HepG2 (cell line): ENCODE results near the gene RPL41. TPM values are rescaled to one million over a fixed set of nuclear protein-coding genes. Genes with fewer than 3 reads are reported as not detected.

Source experiments
- ARHGAP35 ChIP-seq: sonication (generic); formaldehyde crosslinking; IDR thresholded peaks from 2 replicates; pipeline ENCODE4 v1.9.0; 2022; ENCODE audit warnings: mild to moderate bottlenecking, inconsistent platforms, moderate library complexity, missing genetic modification reagents, borderline replicate concordance
- ARNT ChIP-seq: fragments of 450-650 bp; IDR thresholded peaks from 2 replicates; pipeline ENCODE4 v1.6.1; 2017
- GLMP ChIP-seq: sonication (generic); formaldehyde crosslinking; IDR thresholded peaks from 2 replicates; pipeline ENCODE4 v1.9.0; 2021; ENCODE audit warnings: missing genetic modification reagents, mild to moderate bottlenecking, borderline replicate concordance
- KAT7 ChIP-seq: IDR thresholded peaks from 2 replicates; pipeline ENCODE4 v1.6.1; 2018; ENCODE audit warnings: borderline replicate concordance, missing compliant biosample characterization
- NAIF1 ChIP-seq: sonication (generic); formaldehyde crosslinking; IDR thresholded peaks from 2 replicates; pipeline ENCODE4 v1.5.0; 2020; ENCODE audit warnings: mild to moderate bottlenecking, missing genetic modification reagents, borderline replicate concordance
- NR2C2 ChIP-seq: sonication (generic); formaldehyde crosslinking; IDR thresholded peaks from 2 replicates; pipeline ENCODE4 v1.4.0; 2020; ENCODE audit warnings: missing genetic modification reagents, mild to moderate bottlenecking, moderate library complexity, borderline replicate concordance
- PRPF4 ChIP-seq: fragments of 200-400 bp; formaldehyde crosslinking; IDR thresholded peaks from 2 replicates; pipeline ENCODE4 v1.6.1; 2016; ENCODE audit warnings: low read length, low read depth; ENCODE audit not compliant: poor library complexity, severe bottlenecking
- SMAD3 ChIP-seq: sonication (generic); formaldehyde crosslinking; IDR thresholded peaks from 2 replicates; pipeline ENCODE4 v1.4.0; 2020; ENCODE audit warnings: missing genetic modification reagents
- SNAPC4 ChIP-seq: sonication (generic); formaldehyde crosslinking; IDR thresholded peaks from 2 replicates; pipeline ENCODE4 v1.4.0; 2020; ENCODE audit warnings: mild to moderate bottlenecking, missing genetic modification reagents
- YEATS4 ChIP-seq: sonication (generic); formaldehyde crosslinking; IDR thresholded peaks from 2 replicates; pipeline ENCODE4 v1.4.0; 2020; ENCODE audit warnings: missing genetic modification reagents, borderline replicate concordance
- ZNF20 ChIP-seq: sonication (generic); formaldehyde crosslinking; IDR thresholded peaks from 2 replicates; pipeline ENCODE4 v1.4.0; 2020; ENCODE audit warnings: mild to moderate bottlenecking, moderate library complexity, missing genetic modification reagents
- ZNF329 ChIP-seq: sonication (generic); formaldehyde crosslinking; IDR thresholded peaks from 2 replicates; pipeline ENCODE4 v1.9.0; 2021; ENCODE audit warnings: low read depth, mild to moderate bottlenecking, missing genetic modification reagents
- ZNF597 ChIP-seq: sonication (generic); formaldehyde crosslinking; IDR thresholded peaks from 2 replicates; pipeline ENCODE4 v1.5.0; 2020; ENCODE audit warnings: missing genetic modification reagents
- ZNF720 ChIP-seq: sonication (generic); formaldehyde crosslinking; IDR thresholded peaks from 2 replicates; pipeline ENCODE4 v1.4.0; 2020; ENCODE audit warnings: missing genetic modification reagents
- ZNF749 ChIP-seq: sonication (generic); formaldehyde crosslinking; IDR thresholded peaks from 2 replicates; pipeline ENCODE4 v1.8.0; 2022; ENCODE audit warnings: mild to moderate bottlenecking, missing genetic modification reagents, moderate library complexity, borderline replicate concordance
- ZNF800 ChIP-seq: sonication (generic); formaldehyde crosslinking; IDR thresholded peaks from 2 replicates; pipeline ENCODE4 v1.4.0; 2020; ENCODE audit warnings: missing genetic modification reagents
- polyA plus RNA-seq, 8 experiments: library from polyadenylated mRNA; depleted of rRNA in 3 of 8; stranded (reverse) in 7 of 8; unstranded in 1 of 8; fragments of >200 nt; fragmentation: Illumina TruSeq in 4 of 8; extraction: Trizol in 4 of 8; gene quantifications; 2 replicates each; pipeline versions ENCODE4 v1.2.1 to v1.2.3, GENCODE V29; 2011 to 2016; ENCODE audit warnings: low read depth in 4 of 8, missing spikeins in 1 of 8, mixed read lengths in 1 of 8; ENCODE audit not compliant: insufficient read depth in 1 of 8
- total RNA-seq, 5 experiments: library from RNA; depleted of rRNA; stranded (reverse); fragments of >200 nt; fragmentation: Illumina TruSeq; extraction: Trizol; gene quantifications; 2 replicates each; pipeline ENCODE4 v1.2.3, GENCODE V29; 2016; ENCODE audit warnings: low read depth in 1 of 5

RPL41 gene
- total and polyA plus RNA-seq, 2 of the 13 experiments (the other 11 are each of a cell fraction or from before 2014, with no cell fraction given), result 4,012 to 7,670 TPM

GRCh38 chr12:56078931-56079722 is 37.3 kb upstream of the RPL41 start (continued):
- TF ChIP-seq ZNF800 (CRISPR knock-in tag) (peak; percentile 49; the same call in 1 of the 2 replicates), NAIF1 (CRISPR knock-in tag) (0 out of 2 replicates have a peak, but pooled peaks have one; percentile 37), ZNF597 (CRISPR knock-in tag) (no peak), SNAPC4 (no peak), ZNF749 (CRISPR knock-in tag) (0 out of 2 replicates have a peak, but pooled peaks have one; percentile 61), KAT7 (CRISPR knock-in tag) (peak; percentile 78), SMAD3 (CRISPR knock-in tag) (peak; percentile 74; the same call in 1 of the 2 replicates), NR2C2 (no peak), ZNF720 (CRISPR knock-in tag) (no peak), ZNF20 (CRISPR knock-in tag) (no peak; the same call in 1 of the 2 replicates), ARHGAP35 (CRISPR knock-in tag) (no peak), ARNT (no peak), ZNF329 (CRISPR knock-in tag) (no peak), PRPF4 (no peak), YEATS4 (CRISPR knock-in tag) (peak; percentile 25; the same call in 1 of the 2 replicates), GLMP (no peak)
